CD4-positive, CD25-positive, alpha-beta regulatory T cell (primary cell): Measurements from ENCODE around the gene KRT25. TPM values are rescaled to one million over a fixed set of nuclear protein-coding genes. Genes with fewer than 3 reads are reported as not detected.

Experiments
- ATAC-seq, 2 donors: fragments of 150-1000 bp; cut with Tn5 transposase; one replicate each; pipeline ENCODE4 v1.10.0; 2021; ENCODE audit warnings: low read depth in 2 of 2, moderate number of reproducible peaks in 2 of 2, moderate library complexity in 1 of 2
- DNase-seq, 3 donors: peaks; one replicate each; pipeline versions ENCODE4 v3.0.0 to v3.0.0-alpha.2; 2012 to 2022; ENCODE audit warnings: mixed read lengths in 1 of 3
- H3K27ac ChIP-seq: one replicate; pipeline ENCODE4 v1.7.0; 2013; ENCODE audit warnings: mild to moderate bottlenecking, low read length; ENCODE audit not compliant: insufficient read depth, poor library complexity, severe bottlenecking
- H3K27me3 ChIP-seq: one replicate; pipeline ENCODE4 v1.7.0; 2013; ENCODE audit warnings: low read length; ENCODE audit not compliant: control insufficient read depth, insufficient read depth
- H3K36me3 ChIP-seq: one replicate; pipeline ENCODE4 v1.7.0; 2013; ENCODE audit warnings: mild to moderate bottlenecking, low read length, moderate library complexity; ENCODE audit not compliant: control insufficient read depth, insufficient read depth
- H3K4me1 ChIP-seq: 2 replicates; pipeline ENCODE4 v1.7.0; 2013; ENCODE audit warnings: mild to moderate bottlenecking, low read length; ENCODE audit not compliant: insufficient read depth, control insufficient read depth, poor library complexity, severe bottlenecking
- H3K4me3 ChIP-seq: one replicate; pipeline ENCODE4 v1.7.0; 2013; ENCODE audit warnings: low read depth, mild to moderate bottlenecking, low read length, moderate library complexity
- H3K9me3 ChIP-seq, 2 experiments: 1 replicate in 1 of 2; 2 replicates in 1 of 2; pipeline ENCODE4 v1.7.0; 2013; ENCODE audit warnings: low read length in 2 of 2, mild to moderate bottlenecking in 1 of 2, moderate library complexity in 1 of 2; ENCODE audit not compliant: control insufficient read depth in 2 of 2
- H3K27ac Mint-ChIP-seq, 3 donors: one replicate each; pipeline ENCODE4 v1.8.0; 2020 to 2022; ENCODE audit warnings: mild to moderate bottlenecking in 3 of 3, mixed read lengths in 3 of 3, moderate library complexity in 2 of 3
- H3K27me3 Mint-ChIP-seq: one replicate; pipeline ENCODE4 v1.8.0; 2022; ENCODE audit warnings: mild to moderate bottlenecking, mixed read lengths
- H3K36me3 Mint-ChIP-seq: one replicate; pipeline ENCODE4 v1.8.0; 2020; ENCODE audit warnings: mixed read lengths
- H3K4me1 Mint-ChIP-seq, 4 donors: one replicate each; pipeline ENCODE4 v1.8.0; 2020 to 2022; ENCODE audit warnings: mixed read lengths in 4 of 4, mild to moderate bottlenecking in 1 of 4
- H3K4me3 Mint-ChIP-seq, 4 donors: one replicate each; pipeline ENCODE4 v1.8.0; 2020 to 2022; ENCODE audit warnings: mild to moderate bottlenecking in 4 of 4, mixed read lengths in 4 of 4, moderate library complexity in 3 of 4
- H3K9me3 Mint-ChIP-seq, 7 donors: one replicate each; pipeline ENCODE4 v1.8.0; 2020 to 2022; ENCODE audit warnings: mixed read lengths in 7 of 7, mild to moderate bottlenecking in 3 of 7, moderate library complexity in 2 of 7
- polyA plus RNA-seq, 4 donors: library from polyadenylated mRNA; unstranded; fragments of 300-500 nt; fragmentation: Illumina TruSeq; gene quantifications; one replicate each; pipeline ENCODE4 v1.2.3, GENCODE V29; 2021
- total RNA-seq: library from RNA; stranded (reverse); gene quantifications from one replicate; pipeline ENCODE4 v1.2.3, GENCODE V29; 2022

KRT25 gene
- total and polyA plus RNA-seq, 5 donors from 2014 or later, result not detected

- H3K4me3 Mint-ChIP-seq, result no peak overlapping the region
- H3K4me1 ChIP-seq, result no peaks in the 10 kb centered on the region
- no peaks in the 10 kb centered on the region for H3K9me3 ChIP-seq
- no peaks in the 10 kb centered on the region for H3K36me3 Mint-ChIP-seq
- no peaks in the 10 kb centered on the region for H3K9me3 Mint-ChIP-seq
- DNase-seq (no peak), ATAC-seq (no peak)
- peaks cover 66% of the 10 kb centered on the region for H3K27me3 Mint-ChIP-seq
- no peak overlapping the region for H3K27ac ChIP-seq
- no peaks in the 10 kb centered on the region for H3K36me3 ChIP-seq
- no peak overlapping the region for H3K4me3 ChIP-seq
- no peaks in the 10 kb centered on the region for H3K4me1 Mint-ChIP-seq
- H3K27ac Mint-ChIP-seq, result no peak overlapping the region
- peaks cover 12% of the 10 kb centered on the region for H3K27me3 ChIP-seq
These were observed 49.5 kb downstream of the KRT25 start for GRCh38 chr17:40705584-40705983.

DNA sequence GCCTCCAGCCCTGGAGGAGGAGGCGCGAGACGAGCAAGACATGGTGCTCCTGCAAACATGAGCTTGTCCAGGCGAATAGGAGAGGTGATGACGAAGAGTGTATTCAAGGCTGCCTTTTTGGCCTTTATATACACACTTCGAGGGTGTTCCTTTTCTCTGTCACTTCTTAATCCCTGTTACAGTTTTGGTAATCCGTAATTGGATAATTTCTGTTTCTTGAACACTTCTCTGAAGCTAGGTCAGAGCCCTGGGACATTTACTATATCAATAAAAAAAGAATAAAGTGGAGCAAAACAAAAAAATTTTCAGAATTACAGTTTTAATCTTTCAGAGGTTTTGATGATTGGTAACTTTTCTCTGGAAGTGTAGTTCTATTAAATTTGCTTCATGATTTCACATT is 51.5 kb downstream of the KRT25 start, which contains the start of gene KRT24:
Gene KRT24, minus strand, starts transcription at position 101 of the 400 bp plus-strand sequence. Its CDS starts 59 bp downstream, at position 42.
- H3K4me3 ChIP-seq, result no peak within 1 kb of the TSS
- H3K36me3 ChIP-seq, result no peaks in the 10 kb centered on the region
- no peak for DNase-seq
- H3K27ac Mint-ChIP-seq, result no peak within 1 kb of the TSS
- peaks cover 0 to 5% (median 0%) of the 10 kb centered on the region in 4 donors for H3K4me1 Mint-ChIP-seq
- no peaks in the 10 kb centered on the region for H3K4me1 ChIP-seq
- peaks cover 66% of the 10 kb centered on the region for H3K27me3 Mint-ChIP-seq
- no peak within 1 kb of the TSS for H3K4me3 Mint-ChIP-seq
- no peak within 1 kb of the TSS for H3K27ac ChIP-seq
- no peaks in the 10 kb centered on the region for H3K9me3 ChIP-seq
- ATAC-seq, result no peak
- H3K9me3 Mint-ChIP-seq, result no peaks in the 10 kb centered on the region
- no peaks in the 10 kb centered on the region for H3K36me3 Mint-ChIP-seq
- H3K27me3 ChIP-seq, result peaks cover 12% of the 10 kb centered on the region

GRCh38 chr17:40702271-40702670 is 52.9 kb downstream of the KRT25 start:
- no peak for DNase-seq
- peaks cover 60% of the 10 kb centered on the region for H3K27me3 Mint-ChIP-seq
- peaks cover 0 to 5% (median 0%) of the 10 kb centered on the region in 4 donors for H3K4me1 Mint-ChIP-seq

DNA sequence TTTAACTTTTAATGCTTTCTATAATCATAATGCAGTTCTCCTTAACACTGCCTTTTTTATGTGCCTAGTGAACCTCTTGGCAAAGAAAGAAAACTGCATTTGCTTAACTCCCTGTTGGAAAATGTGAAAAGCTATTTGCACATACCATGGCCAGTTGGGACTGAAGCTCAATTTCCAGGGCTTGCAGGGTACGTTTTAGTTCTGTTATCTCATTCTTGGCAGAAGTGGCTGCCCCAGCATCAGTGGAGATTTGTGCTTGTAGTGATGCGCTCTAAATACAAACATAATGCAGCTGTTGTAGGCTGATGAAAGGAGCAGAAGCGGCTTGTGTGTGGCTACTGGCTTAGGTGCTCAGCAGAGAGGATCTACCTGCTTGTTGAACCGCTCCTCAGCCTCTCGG is 55.3 kb downstream of the KRT25 start:
- Histone ChIP-seq H3K9me3 (no peaks in the 10 kb centered on the region), H3K36me3 (no peaks in the 10 kb centered on the region), H3K4me3 (no peak overlapping the region), H3K27ac (no peak overlapping the region), H3K27me3 (peaks cover 11% of the 10 kb centered on the region), H3K4me1 (no peaks in the 10 kb centered on the region)
- Mint-ChIP-seq H3K36me3 (no peaks in the 10 kb centered on the region), H3K4me3 (no peak overlapping the region), H3K27me3 (peaks cover 56% of the 10 kb centered on the region), H3K4me1 (peaks cover 0 to 5% (median 3%) of the 10 kb centered on the region in 4 donors), H3K27ac (no peak overlapping the region), H3K9me3 (no peaks in the 10 kb centered on the region)
- no peak for ATAC-seq
- DNase-seq, result no peak

More at GRCh38 chr17:40702271-40702670, 52.9 kb downstream of the KRT25 start:
- no peak overlapping the region for H3K27ac Mint-ChIP-seq
- H3K4me3 Mint-ChIP-seq, result no peak overlapping the region
- H3K9me3 Mint-ChIP-seq, result no peaks in the 10 kb centered on the region
- H3K9me3 ChIP-seq, result no peaks in the 10 kb centered on the region
- H3K27me3 ChIP-seq, result peaks cover 12% of the 10 kb centered on the region
- no peak overlapping the region for H3K27ac ChIP-seq
- ATAC-seq, result no peak
- H3K4me1 ChIP-seq, result no peaks in the 10 kb centered on the region
- no peak overlapping the region for H3K4me3 ChIP-seq
- no peaks in the 10 kb centered on the region for H3K36me3 ChIP-seq
- H3K36me3 Mint-ChIP-seq, result no peaks in the 10 kb centered on the region

DNA sequence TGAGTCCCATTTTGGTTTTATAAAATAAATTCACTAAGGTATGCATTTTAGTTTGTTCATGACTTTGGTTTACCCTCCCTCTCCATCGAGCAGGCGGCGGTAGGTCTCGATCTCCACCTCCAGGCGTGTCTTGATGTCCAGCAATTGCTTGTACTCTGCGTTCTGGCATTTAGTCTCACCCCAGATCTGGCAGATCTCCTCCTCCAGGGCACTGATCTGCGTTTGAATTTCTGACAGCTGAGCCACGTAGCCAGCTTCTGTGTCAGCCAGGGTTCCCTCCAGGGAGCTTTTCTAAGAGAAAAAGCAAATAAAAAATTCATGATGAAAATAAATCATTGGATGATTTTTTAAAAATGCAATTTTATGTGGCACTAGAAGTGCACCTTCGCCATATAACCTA is 55.8 kb downstream of the KRT25 start:
- Mint-ChIP-seq H3K4me3 (no peak overlapping the region), H3K36me3 (no peaks in the 10 kb centered on the region), H3K4me1 (peaks cover 0 to 5% (median 3%) of the 10 kb centered on the region in 4 donors), H3K27me3 (peaks cover 56% of the 10 kb centered on the region), H3K9me3 (no peaks in the 10 kb centered on the region), H3K27ac (no peak overlapping the region)
- H3K4me1 ChIP-seq, result no peaks in the 10 kb centered on the region
- ATAC-seq (no peak), DNase-seq (no peak)
- H3K36me3 ChIP-seq, result no peaks in the 10 kb centered on the region
- no peak overlapping the region for H3K27ac ChIP-seq
- no peaks in the 10 kb centered on the region for H3K9me3 ChIP-seq
- no peak overlapping the region for H3K4me3 ChIP-seq
- H3K27me3 ChIP-seq, result peaks cover 9% of the 10 kb centered on the region

Other genes starting within 250 kb of the KRT25 start
- 192 TPM for gene CCR7, start 189.9 kb downstream of the KRT25 start, total RNA-seq
- gene CCR7, start 189.9 kb downstream of the KRT25 start, polyA plus RNA-seq, result 100 to 1,000 TPM; 351 to 828 (median 609) TPM
- gene SMARCE1, start 107.5 kb downstream of the KRT25 start, total RNA-seq, result 76.9 TPM
- 100 to 1,000 TPM; 169 to 228 (median 179) TPM for gene SMARCE1, start 107.5 kb downstream of the KRT25 start, polyA plus RNA-seq
- gene KRT222, start 90.2 kb downstream of the KRT25 start, total RNA-seq, result not detected
- gene KRT222, start 90.2 kb downstream of the KRT25 start, polyA plus RNA-seq, result under 1 TPM in 1 of 4 donors, not detected in 3; 0.23 TPM
- gene KRT24, start 51.6 kb downstream of the KRT25 start, total RNA-seq, result not detected
- under 1 TPM in 1 of 4 donors, not detected in 3; 0.15 TPM for gene KRT24, start 51.6 kb downstream of the KRT25 start, polyA plus RNA-seq
- not detected for gene KRT26, start 16.9 kb upstream of the KRT25 start, total RNA-seq
- not detected for gene KRT26, start 16.9 kb upstream of the KRT25 start, polyA plus RNA-seq
- not detected for gene KRT27, start 27.2 kb upstream of the KRT25 start, total RNA-seq
- not detected for gene KRT27, start 27.2 kb upstream of the KRT25 start, polyA plus RNA-seq
- not detected for gene KRT28, start 44.6 kb upstream of the KRT25 start, total RNA-seq
- not detected for gene KRT28, start 44.6 kb upstream of the KRT25 start, polyA plus RNA-seq
- 28.1 TPM for gene KRT10, start 67.3 kb upstream of the KRT25 start, total RNA-seq
- gene KRT10, start 67.3 kb upstream of the KRT25 start, polyA plus RNA-seq, result 100 to 1,000 TPM; 125 to 172 (median 148) TPM
- gene KRT12, start 111.9 kb upstream of the KRT25 start, total RNA-seq, result not detected
- not detected for gene KRT12, start 111.9 kb upstream of the KRT25 start, polyA plus RNA-seq
- not detected for gene KRT20, start 129.9 kb upstream of the KRT25 start, total RNA-seq
- not detected for gene KRT20, start 129.9 kb upstream of the KRT25 start, polyA plus RNA-seq
- not detected for gene KRT23, start 182.3 kb upstream of the KRT25 start, total RNA-seq
- not detected for gene KRT23, start 182.3 kb upstream of the KRT25 start, polyA plus RNA-seq
- not detected for gene KRT39, start 211.6 kb upstream of the KRT25 start, total RNA-seq
- gene KRT39, start 211.6 kb upstream of the KRT25 start, polyA plus RNA-seq, result not detected
- not detected for gene KRT40, start 229.0 kb upstream of the KRT25 start, total RNA-seq
- gene KRT40, start 229.0 kb upstream of the KRT25 start, polyA plus RNA-seq, result not detected
- not detected for gene KRTAP3-3, start 238.8 kb upstream of the KRT25 start, total RNA-seq
- gene KRTAP3-3, start 238.8 kb upstream of the KRT25 start, polyA plus RNA-seq, result not detected
- gene KRTAP3-2, start 244.6 kb upstream of the KRT25 start, total RNA-seq, result not detected
- gene KRTAP3-2, start 244.6 kb upstream of the KRT25 start, polyA plus RNA-seq, result not detected